ENCODE data around the gene TOMM22. TPM values are rescaled to one million over a fixed set of nuclear protein-coding genes. Genes with fewer than 3 reads are reported as not detected.

TOMM22 gene
- total RNA-seq, 1 experiment from 2014 or later = 113 TPM

DNA sequence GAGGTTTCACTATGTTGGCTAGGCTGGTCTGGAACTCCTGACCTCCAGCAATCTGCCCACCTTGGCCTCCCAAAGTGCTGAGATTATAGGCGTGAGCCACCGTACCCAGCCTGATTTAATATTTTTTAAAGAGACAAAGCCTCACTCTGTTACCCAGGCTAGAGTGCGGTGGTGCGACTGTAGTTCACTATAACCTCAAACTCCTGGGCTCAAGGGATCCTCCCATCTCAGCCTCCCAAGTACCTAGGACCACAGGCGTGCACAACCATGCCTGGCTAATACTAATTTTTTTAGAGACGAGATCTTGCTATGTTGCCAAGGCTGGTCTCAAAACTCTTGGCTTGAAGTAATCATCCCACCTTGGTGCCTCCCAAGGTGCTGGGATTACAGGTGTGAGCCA is 37.4 kb downstream of the TOMM22 start:
- DNase-seq = peak in 1 of 2 experiments; percentile 5
- no peak overlapping the region for H3K27ac Mint-ChIP-seq (ENCODE audit: unreplicated experiment)
- BruUV-seq (replicated peaks) = no TSS peak
- CTCF ChIA-PET = no interaction called here
- H3K36me3 ChIP-seq (ENCODE audit: control insufficient read depth, insufficient read depth, low read length) = peaks cover 3% of the 10 kb centered on the region
- H3K27me3 ChIP-seq (replicated peaks; ENCODE audit: control insufficient read depth, insufficient read depth, low read length) = no peaks in the 10 kb centered on the region
- H3K9me3 ChIP-seq = no peaks in the 10 kb centered on the region
- H3K4me3 Mint-ChIP-seq (ENCODE audit: unreplicated experiment) = no peak overlapping the region
- no peaks in the 10 kb centered on the region for H3K4me1 Mint-ChIP-seq (ENCODE audit: low read depth, unreplicated experiment)
- peaks cover 15% of the 10 kb centered on the region for H3K36me3 Mint-ChIP-seq (ENCODE audit: insufficient read depth, unreplicated experiment)
- POLR2A ChIA-PET = no interaction called here
- H3K9me3 Mint-ChIP-seq (ENCODE audit: unreplicated experiment) = no peaks in the 10 kb centered on the region
- no peak overlapping the region for H3K4me3 ChIP-seq (ENCODE audit: low read depth, low read length)
- TF ChIP-seq, protein P1, sequence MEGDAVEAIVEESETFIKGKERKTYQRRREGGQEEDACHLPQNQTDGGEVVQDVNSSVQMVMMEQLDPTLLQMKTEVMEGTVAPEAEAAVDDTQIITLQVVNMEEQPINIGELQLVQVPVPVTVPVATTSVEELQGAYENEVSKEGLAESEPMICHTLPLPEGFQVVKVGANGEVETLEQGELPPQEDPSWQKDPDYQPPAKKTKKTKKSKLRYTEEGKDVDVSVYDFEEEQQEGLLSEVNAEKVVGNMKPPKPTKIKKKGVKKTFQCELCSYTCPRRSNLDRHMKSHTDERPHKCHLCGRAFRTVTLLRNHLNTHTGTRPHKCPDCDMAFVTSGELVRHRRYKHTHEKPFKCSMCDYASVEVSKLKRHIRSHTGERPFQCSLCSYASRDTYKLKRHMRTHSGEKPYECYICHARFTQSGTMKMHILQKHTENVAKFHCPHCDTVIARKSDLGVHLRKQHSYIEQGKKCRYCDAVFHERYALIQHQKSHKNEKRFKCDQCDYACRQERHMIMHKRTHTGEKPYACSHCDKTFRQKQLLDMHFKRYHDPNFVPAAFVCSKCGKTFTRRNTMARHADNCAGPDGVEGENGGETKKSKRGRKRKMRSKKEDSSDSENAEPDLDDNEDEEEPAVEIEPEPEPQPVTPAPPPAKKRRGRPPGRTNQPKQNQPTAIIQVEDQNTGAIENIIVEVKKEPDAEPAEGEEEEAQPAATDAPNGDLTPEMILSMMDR (IDR thresholded peaks at IDR 0.05; ENCODE audit: insufficient read depth in 1 of 2, low read depth in 1 of 2, low read length in 1 of 2, severe bottlenecking in 1 of 2, unreplicated experiment in 1 of 2) = no peak
- intact Hi-C loops (cut with micrococcal nuclease; ENCODE audit: unreplicated experiment) = no loop called here
- no peaks in the 10 kb centered on the region for H3K4me1 ChIP-seq
- H3K27me3 Mint-ChIP-seq (ENCODE audit: insufficient read depth, unreplicated experiment) = no peaks in the 10 kb centered on the region

DNA sequence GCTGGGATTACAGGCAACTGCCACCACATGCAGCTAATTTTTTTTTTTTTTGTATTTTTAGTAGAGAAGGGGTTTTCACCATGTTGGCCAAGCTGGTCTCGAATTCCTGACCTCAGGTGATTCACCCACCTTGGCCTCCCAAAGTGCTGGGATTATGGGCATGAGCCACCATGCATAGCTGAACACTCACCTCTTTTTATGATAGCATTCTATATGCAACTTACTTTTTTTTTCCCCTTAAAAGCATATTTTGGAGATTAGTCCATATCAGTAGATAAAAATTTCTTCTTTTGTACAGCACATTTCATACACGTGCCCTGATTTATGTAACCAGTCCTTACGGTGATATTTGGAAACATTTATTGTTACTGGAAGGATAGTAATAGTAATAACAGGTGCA is 38.6 kb downstream of the TOMM22 start:
- Histone ChIP-seq H3K36me3 (ENCODE audit: control insufficient read depth, insufficient read depth, low read length) (peaks cover 2% of the 10 kb centered on the region), H3K9me3 (no peaks in the 10 kb centered on the region), H3K4me1 (no peaks in the 10 kb centered on the region), H3K27me3 (replicated peaks; ENCODE audit: control insufficient read depth, insufficient read depth, low read length) (no peaks in the 10 kb centered on the region), H3K4me3 (ENCODE audit: low read depth, low read length) (no peak overlapping the region)
- H3K36me3 Mint-ChIP-seq (ENCODE audit: insufficient read depth, unreplicated experiment) = peaks cover 21% of the 10 kb centered on the region
- no peak overlapping the region for H3K27ac Mint-ChIP-seq (ENCODE audit: unreplicated experiment)
- no peak overlapping the region for H3K4me3 Mint-ChIP-seq (ENCODE audit: unreplicated experiment)
- no peaks in the 10 kb centered on the region for H3K4me1 Mint-ChIP-seq (ENCODE audit: low read depth, unreplicated experiment)
- ChIA-PET POLR2A (no interaction called here), CTCF (no interaction called here)
- no peaks in the 10 kb centered on the region for H3K27me3 Mint-ChIP-seq (ENCODE audit: insufficient read depth, unreplicated experiment)
- DNase-seq = no peak
- intact Hi-C loops (cut with micrococcal nuclease; ENCODE audit: unreplicated experiment) = no loop called here
- TF ChIP-seq, protein P1 (IDR thresholded peaks at IDR 0.05; ENCODE audit: insufficient read depth in 1 of 2, low read depth in 1 of 2, low read length in 1 of 2, severe bottlenecking in 1 of 2, unreplicated experiment in 1 of 2) = no peak
- no peaks in the 10 kb centered on the region for H3K9me3 Mint-ChIP-seq (ENCODE audit: unreplicated experiment)
- BruUV-seq (replicated peaks) = no TSS peak

GRCh38 chr22:38721551-38721950 is 39.8 kb downstream of the TOMM22 start:
- Histone ChIP-seq H3K9me3 (no peaks in the 10 kb centered on the region), H3K4me1 (no peaks in the 10 kb centered on the region), H3K27me3 (replicated peaks; ENCODE audit: control insufficient read depth, insufficient read depth, low read length) (no peaks in the 10 kb centered on the region), H3K36me3 (ENCODE audit: control insufficient read depth, insufficient read depth, low read length) (peaks cover 8% of the 10 kb centered on the region), H3K4me3 (ENCODE audit: low read depth, low read length) (no peak overlapping the region)
- peaks cover 23% of the 10 kb centered on the region for H3K36me3 Mint-ChIP-seq (ENCODE audit: insufficient read depth, unreplicated experiment)
- H3K9me3 Mint-ChIP-seq (ENCODE audit: unreplicated experiment) = no peaks in the 10 kb centered on the region
- no peak for DNase-seq
- TF ChIP-seq, protein P1 (IDR thresholded peaks at IDR 0.05; ENCODE audit: insufficient read depth in 1 of 2, low read depth in 1 of 2, low read length in 1 of 2, severe bottlenecking in 1 of 2, unreplicated experiment in 1 of 2) = no peak
- no TSS peak for BruUV-seq (replicated peaks)
- intact Hi-C loops (cut with micrococcal nuclease; ENCODE audit: unreplicated experiment) = no loop called here
- no peaks in the 10 kb centered on the region for H3K27me3 Mint-ChIP-seq (ENCODE audit: insufficient read depth, unreplicated experiment)
- CTCF ChIA-PET = no interaction called here
- H3K4me1 Mint-ChIP-seq (ENCODE audit: low read depth, unreplicated experiment) = no peaks in the 10 kb centered on the region
- peak overlapping the region; percentile 4 for H3K27ac Mint-ChIP-seq (ENCODE audit: unreplicated experiment)
- POLR2A ChIA-PET = no interaction called here
- H3K4me3 Mint-ChIP-seq (ENCODE audit: unreplicated experiment) = no peak overlapping the region

Data from Caco-2 (cell line).